ENCODE data around the gene ERVW-1.

ERVW-1 gene

DNA sequence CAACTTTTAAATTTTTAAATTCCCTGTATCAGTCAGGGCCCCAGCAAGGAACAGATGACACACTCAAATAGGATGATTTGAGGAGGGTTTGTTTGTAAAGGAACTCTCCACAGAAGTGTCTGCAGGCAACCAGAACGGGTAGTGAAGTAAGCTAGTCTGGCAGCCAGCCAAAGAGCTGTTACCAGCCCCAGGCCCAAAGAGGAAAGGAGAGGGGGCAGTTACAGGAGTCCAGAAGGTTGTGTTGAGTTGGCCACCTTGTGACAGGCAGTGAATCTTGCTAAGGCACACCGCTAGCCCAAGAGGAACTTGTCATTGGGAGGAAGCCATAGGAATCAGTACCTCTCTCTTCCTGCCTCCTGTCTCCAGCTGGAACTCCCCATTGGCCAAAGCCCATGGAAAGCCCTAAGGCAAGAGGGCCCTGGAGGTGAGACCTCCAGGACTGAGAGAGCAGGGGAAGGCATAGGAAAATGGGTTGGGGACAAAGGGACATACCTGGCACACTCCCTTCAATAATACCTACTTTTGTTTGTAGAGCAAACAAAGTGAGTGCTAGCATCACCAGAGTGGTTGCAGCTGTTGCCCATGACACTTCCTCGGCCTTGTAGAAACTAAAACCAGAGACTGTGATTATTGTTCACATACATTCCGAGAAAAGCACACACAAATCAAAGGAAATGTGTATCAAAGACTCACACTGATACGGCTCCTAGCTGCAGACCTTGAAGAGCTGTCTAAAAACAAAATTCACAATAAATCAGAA is 55.9 kb downstream of the ERVW-1 start:
- peak; percentile 29 for DNase-seq
